A549 (cell line): ENCODE results near the gene PDSS1.

Source experiments
- CTCF ChIP-seq: fragments of >200 bp; sonication (Bioruptor Twin); formaldehyde crosslinking; IDR thresholded peaks from 3 replicates; pipeline ENCODE4 v1.5.1; 2016
- FOSB ChIP-seq: fragments of 250-450 bp; sonication (Bioruptor Pico); IDR thresholded peaks from 2 replicates; pipeline ENCODE4 v1.5.0; 2020; ENCODE audit warnings: mild to moderate bottlenecking, moderate library complexity
- HDAC2 ChIP-seq: fragments of 200-600 bp; sonication (generic); IDR thresholded peaks from 2 replicates; pipeline ENCODE4 v1.6.1; 2016
- KDM1A ChIP-seq: fragments of 200-600 bp; sonication (generic); IDR thresholded peaks from 2 replicates; pipeline ENCODE4 v1.6.1; 2016; ENCODE audit warnings: low read depth, mild to moderate bottlenecking
- MAZ ChIP-seq: fragments of 150-350 bp; IDR thresholded peaks from 2 replicates; pipeline ENCODE4 v1.6.1; 2014; ENCODE audit warnings: antibody characterized with exemption, low read depth, low read length, borderline replicate concordance
- MYC ChIP-seq: IDR thresholded peaks from 2 replicates; pipeline ENCODE4 v1.6.1; 2012; ENCODE audit warnings: mild to moderate bottlenecking, inconsistent platforms, low read length, improper control_type of control experiment, borderline replicate concordance
- NPAS2 ChIP-seq: fragments of 250-450 bp; sonication (Bioruptor Pico); IDR thresholded peaks from 2 replicates; pipeline ENCODE4 v1.8.0; 2022; ENCODE audit warnings: mild to moderate bottlenecking, moderate library complexity, borderline replicate concordance
- SMC3 ChIP-seq: fragments of >200 bp; sonication (Bioruptor Twin); formaldehyde crosslinking; IDR thresholded peaks from 3 replicates; pipeline ENCODE4 v1.6.1; 2018; ENCODE audit warnings: inconsistent platforms
- SREBF2 ChIP-seq: fragments of 450-650 bp; IDR thresholded peaks from 2 replicates; pipeline ENCODE4 v1.6.1; 2014; ENCODE audit warnings: mild to moderate bottlenecking, moderate library complexity
- TFCP2L1 ChIP-seq: fragments of 250-450 bp; sonication (Bioruptor Pico); IDR thresholded peaks from 2 replicates; pipeline ENCODE4 v1.5.0; 2021; ENCODE audit warnings: mild to moderate bottlenecking

GRCh38 chr10:26700884-26701630 lies 3.6 kb downstream of the PDSS1 start:
- no peak for TF ChIP-seq CTCF
- TF ChIP-seq SREBF2: no peak
- TF ChIP-seq TFCP2L1 (CRISPR knock-in tag): no peak
- TF ChIP-seq KDM1A: no peak
- no peak for TF ChIP-seq MAZ
- TF ChIP-seq SMC3: no peak
- no peak for TF ChIP-seq NPAS2
- TF ChIP-seq HDAC2: no peak
- no peak for TF ChIP-seq MYC
- no peak for TF ChIP-seq FOSB (CRISPR knock-in tag)
